ENCODE measurements around the gene MMEL1. TPM values are rescaled to one million over a fixed set of nuclear protein-coding genes. Genes with fewer than 3 reads are reported as not detected.

Gene MMEL1
- total and polyA plus RNA-seq, 2 donors (not counting 3 experiments of a cell fraction or from before 2014, with no cell fraction given), result 1.1 to 1.2 TPM

GRCh38 chr1:2543543-2544092 is 89.2 kb downstream of the MMEL1 start:
- no TSS peak for BruUV-seq (replicated peaks)
- no peak overlapping the region for H3K4me2 ChIP-seq (ENCODE audit: insufficient read depth, low read length)
- no peak overlapping the region for H3K4me3 ChIP-seq (replicated peaks in 1 of 3; ENCODE audit: insufficient read depth in 1 of 3, low read depth in 1 of 3, low read length in 3 of 3)
- ChIA-PET CTCF (interaction anchor here (1.4 kb wide), 1 partner anchor 17 kb away, joined by 5 read pairs; the partner anchor contains the start of gene PANK4), POLR2A (no interaction called here)
- no peaks in the 10 kb centered on the region for H3K79me2 ChIP-seq (ENCODE audit: control insufficient read depth, insufficient read depth, low read length)
- peaks cover 24% of the 10 kb centered on the region for H3K4me1 ChIP-seq (ENCODE audit: control insufficient read depth, extremely low read depth, insufficient read depth, low read length)
- intact Hi-C loops (cut with micrococcal nuclease), result no loop called here
- dilution Hi-C loops (cut with MboI; ENCODE audit: extremely low pct_ligation_motif_present, low sequenced_read_pairs), result no loop called here
- no peaks in the 10 kb centered on the region for H3K9me3 ChIP-seq (replicated peaks; ENCODE audit: control insufficient read depth, insufficient read depth, low read length)
- H3K9ac ChIP-seq (replicated peaks; ENCODE audit: extremely low read depth, insufficient read depth, low read length), result no peak overlapping the region
- H4K20me1 ChIP-seq (replicated peaks; ENCODE audit: control insufficient read depth, extremely low read depth, insufficient read depth, low read length), result no peaks in the 10 kb centered on the region
- no peaks in the 10 kb centered on the region for H3K9me1 ChIP-seq (replicated peaks; ENCODE audit: control insufficient read depth, extremely low read depth, insufficient read depth, low read length)
- no peak overlapping the region for H2AFZ ChIP-seq (ENCODE audit: low read depth, low read length)
- TF ChIP-seq EZH2 (IDR thresholded peaks at IDR 0.05; ENCODE audit: borderline replicate concordance, low read depth, low read length, severe bottlenecking) (no peak), POLR2AphosphoS5 (IDR thresholded peaks at IDR 0.05; ENCODE audit: insufficient read depth, low read depth, low read length) (no peak), POLR2A (IDR thresholded peaks at IDR 0.05; ENCODE audit: low read depth, low read length) (no peak), MYC (IDR thresholded peaks at IDR 0.05; ENCODE audit: low read depth, low read length) (no peak), FOS (IDR thresholded peaks at IDR 0.05; ENCODE audit: borderline replicate concordance, insufficient read depth, low read length) (no peak), GATA2 (IDR thresholded peaks at IDR 0.05; ENCODE audit: insufficient read depth, insufficient read length, low read depth, low read length) (no peak), CTCF (IDR thresholded peaks at IDR 0.05; ENCODE audit: extremely low read depth in 1 of 2, insufficient read depth in 1 of 2, low read depth in 1 of 2, low read length in 2 of 2) (no peak), MAX (IDR thresholded peaks at IDR 0.05; ENCODE audit: insufficient read depth, insufficient read length) (no peak), JUN (IDR thresholded peaks at IDR 0.05; ENCODE audit: borderline replicate concordance, insufficient read depth, insufficient read length, low read depth) (no peak)
- H3K27me3 ChIP-seq (ENCODE audit: control insufficient read depth in 2 of 2, insufficient read depth in 2 of 2, low read length in 2 of 2), result peaks cover 0 to 1% of the 10 kb centered on the region in 2 experiments
- H3K27ac ChIP-seq (ENCODE audit: insufficient read depth, low read depth, low read length), result no peak overlapping the region
- FAIRE-seq (no peak), DNase-seq (ENCODE audit: low read depth, low spot score) (no peak)
- H3K36me3 ChIP-seq (ENCODE audit: control insufficient read depth in 2 of 2, extremely low read depth in 1 of 2, insufficient read depth in 2 of 2, low read length in 2 of 2), result no peaks in the 10 kb centered on the region

Measured in endothelial cell of umbilical vein (primary cell).